Endothelial cell of umbilical vein (primary cell): ENCODE results near the gene APBB2. TPM values are rescaled to one million over a fixed set of nuclear protein-coding genes. Genes with fewer than 3 reads are reported as not detected.

ENCODE experiments used
- BruUV-seq: library from RNA; stranded (reverse); fragments of 400-500 nt; replicated peaks from 2 replicates; lab custom pipeline; 2021; lab: Mats Ljungman, UMichigan
- CTCF ChIA-PET: fragments of 300-600, 350-600 bp; sonication (Branson Sonifier 250); formaldehyde crosslinking; loops from one replicate; lab custom pipeline; 2021; ENCODE audit warnings: antibody characterized with exemption, inconsistent platforms; lab: Charles Lee
- POLR2A ChIA-PET: fragments of 300-600, 350-600 bp; sonication (Branson Sonifier 250); formaldehyde crosslinking; loops from one replicate; lab custom pipeline; 2021; ENCODE audit warnings: antibody characterized with exemption, inconsistent platforms; lab: Charles Lee
- DNase-seq: peaks from one replicate; pipeline ENCODE4 v3.0.0-alpha.2; 2011; ENCODE audit warnings: low read depth, low spot score
- FAIRE-seq: peaks from 2 replicates; lab custom pipeline; 2011; peaks lifted over from hg19 to GRCh38; lab: Jason Lieb, UNC
- H2AFZ ChIP-seq: 2 replicates; pipeline ENCODE4 v1.6.0; 2012; ENCODE audit warnings: low read depth, low read length, control low read depth, inconsistent platforms
- H3K27ac ChIP-seq: 2 replicates; pipeline ENCODE4 v1.5.1; 2011; ENCODE audit warnings: low read depth, mild to moderate bottlenecking, control low read depth, low read length, moderate library complexity; ENCODE audit not compliant: insufficient read depth
- H3K27me3 ChIP-seq, 2 experiments: 2 replicates each; pipeline versions ENCODE4 v1.6.0 to v1.6.1; 2011; ENCODE audit warnings: low read length in 2 of 2, mixed read lengths in 1 of 2; ENCODE audit not compliant: control insufficient read depth in 2 of 2, insufficient read depth in 2 of 2
- H3K36me3 ChIP-seq, 2 experiments: 2 replicates in 1 of 2; 3 replicates in 1 of 2; pipeline ENCODE4 v1.5.1; 2011; ENCODE audit warnings: low read length in 2 of 2, mild to moderate bottlenecking in 1 of 2, moderate library complexity in 1 of 2; ENCODE audit not compliant: control insufficient read depth in 2 of 2, insufficient read depth in 2 of 2; ENCODE audit errors: extremely low read depth in 1 of 2
- H3K4me1 ChIP-seq: 3 replicates; pipeline ENCODE4 v1.5.1; 2011; ENCODE audit warnings: mild to moderate bottlenecking, low read length; ENCODE audit not compliant: control insufficient read depth, insufficient read depth; ENCODE audit errors: extremely low read depth
- H3K4me2 ChIP-seq: 2 replicates; pipeline ENCODE4 v1.6.1; 2011; ENCODE audit warnings: low read length, control low read depth, mixed read lengths; ENCODE audit not compliant: insufficient read depth
- H3K4me3 ChIP-seq, 3 experiments: fragments of 200-600 bp in 1 of 3; sonication (generic), shearing (Covaris generic) in 1 of 3; replicated peaks in 1 of 3; 2 replicates each; pipeline ENCODE4 v1.5.1; 2011 to 2016; ENCODE audit warnings: control low read depth in 3 of 3, low read length in 3 of 3, mild to moderate bottlenecking in 2 of 3, inconsistent platforms in 1 of 3, low read depth in 1 of 3, moderate library complexity in 1 of 3; ENCODE audit not compliant: insufficient read depth in 1 of 3
- H3K79me2 ChIP-seq: 2 replicates; pipeline ENCODE4 v1.6.0; 2012; ENCODE audit warnings: low read length, inconsistent platforms; ENCODE audit not compliant: control insufficient read depth, insufficient read depth
- H3K9ac ChIP-seq: replicated peaks from 2 replicates; pipeline ENCODE3; 2011; ENCODE audit warnings: low read length, control low read depth; ENCODE audit not compliant: insufficient read depth; ENCODE audit errors: extremely low read depth
- H3K9me1 ChIP-seq: replicated peaks from 3 replicates; pipeline ENCODE4 v1.6.0; 2011; ENCODE audit warnings: mild to moderate bottlenecking, low read length; ENCODE audit not compliant: control insufficient read depth, insufficient read depth; ENCODE audit errors: extremely low read depth
- H3K9me3 ChIP-seq: replicated peaks from 2 replicates; pipeline ENCODE4 v1.5.1; 2012; ENCODE audit warnings: low read length, inconsistent platforms; ENCODE audit not compliant: control insufficient read depth, insufficient read depth
- H4K20me1 ChIP-seq: replicated peaks from 2 replicates; pipeline ENCODE3; 2011; ENCODE audit warnings: mild to moderate bottlenecking, low read length; ENCODE audit not compliant: control insufficient read depth, insufficient read depth; ENCODE audit errors: extremely low read depth
- CTCF ChIP-seq, 2 donors: IDR thresholded peaks; 1 replicate in 1 of 2; 2 replicates in 1 of 2; pipeline ENCODE4 v1.5.1; 2011; ENCODE audit warnings: low read length in 2 of 2, mild to moderate bottlenecking in 2 of 2, moderate library complexity in 2 of 2, control low read depth in 1 of 2, inconsistent platforms in 1 of 2, low read depth in 1 of 2; ENCODE audit not compliant: insufficient read depth in 1 of 2; ENCODE audit errors: extremely low read depth in 1 of 2
- EZH2 ChIP-seq: IDR thresholded peaks from 2 replicates; pipeline ENCODE4 v1.6.1; 2012; ENCODE audit warnings: borderline replicate concordance, low read depth, mild to moderate bottlenecking, moderate library complexity, low read length, inconsistent platforms; ENCODE audit not compliant: severe bottlenecking
- FOS ChIP-seq: IDR thresholded peaks from 2 replicates; pipeline ENCODE4 v1.6.1; 2011; ENCODE audit warnings: mild to moderate bottlenecking, low read length, moderate library complexity, borderline replicate concordance; ENCODE audit not compliant: insufficient read depth
- GATA2 ChIP-seq: IDR thresholded peaks from 2 replicates; pipeline ENCODE4 v1.7.0; 2011; ENCODE audit warnings: low read depth, mild to moderate bottlenecking, moderate library complexity, mixed read lengths, low read length; ENCODE audit not compliant: insufficient read length, insufficient read depth
- JUN ChIP-seq: IDR thresholded peaks from 2 replicates; pipeline ENCODE4 v1.6.1; 2011; ENCODE audit warnings: borderline replicate concordance, low read depth; ENCODE audit not compliant: insufficient read length, insufficient read depth
- MAX ChIP-seq: IDR thresholded peaks from 2 replicates; pipeline ENCODE4 v1.6.1; 2011; ENCODE audit not compliant: insufficient read depth, insufficient read length
- MYC ChIP-seq: IDR thresholded peaks from one replicate; pipeline ENCODE4 v1.6.1; 2011; ENCODE audit warnings: mild to moderate bottlenecking, low read depth, low read length
- POLR2A ChIP-seq: IDR thresholded peaks from 2 replicates; pipeline ENCODE4 v1.6.1; 2012; ENCODE audit warnings: low read depth, mild to moderate bottlenecking, control low read depth, low read length
- POLR2AphosphoS5 ChIP-seq: IDR thresholded peaks from 2 replicates; pipeline ENCODE4 v1.6.1; 2012; ENCODE audit warnings: low read depth, mild to moderate bottlenecking, control low read depth, low read length, moderate library complexity; ENCODE audit not compliant: insufficient read depth
- dilution Hi-C: fragments of 300-500 bp; cut with MboI; formaldehyde crosslinking; loops from one replicate; pipeline ENCODE4 v1.15.0; 2019; ENCODE audit warnings: low sequenced_read_pairs; ENCODE audit not compliant: extremely low pct_ligation_motif_present
- intact Hi-C: fragments of 100-400 bp; cut with micrococcal nuclease; formaldehyde crosslinking; loops from one replicate; pipeline ENCODE4 v1.10.0; 2022
- polyA plus RNA-seq, 4 experiments: library from polyadenylated mRNA; depleted of rRNA in 3 of 4; stranded (reverse) in 3 of 4; unstranded in 1 of 4; fragments of >200 nt; gene quantifications; 2 replicates each; pipeline versions ENCODE4 v1.2.1 to v1.2.3, GENCODE V29; 2011 to 2012; ENCODE audit warnings: missing spikeins in 1 of 4
- total RNA-seq: library from RNA; stranded (reverse); gene quantifications from 2 replicates; pipeline ENCODE4 v1.2.3, GENCODE V29; 2021

APBB2 gene
- total and polyA plus RNA-seq, 2 donors (not counting 3 experiments of a cell fraction or from before 2014, with no cell fraction given) = 79.8 to 124 TPM

- no peaks in the 10 kb centered on the region for H3K27me3 ChIP-seq
- no TSS peak for BruUV-seq
- no peaks in the 10 kb centered on the region for H4K20me1 ChIP-seq
- H3K9me1 ChIP-seq = no peaks in the 10 kb centered on the region
- dilution Hi-C loops (no loop called here), intact Hi-C loops (no loop called here)
- H3K9me3 ChIP-seq = no peaks in the 10 kb centered on the region
- H3K4me3 ChIP-seq = no peak overlapping the region
- POLR2A ChIA-PET = no interaction called here
- H3K9ac ChIP-seq = no peak overlapping the region
- H3K4me2 ChIP-seq = peak overlapping the region; percentile 24
- peaks cover 59% of the 10 kb centered on the region for H3K4me1 ChIP-seq
- no peak for FAIRE-seq
- peaks cover 0 to under 1% of the 10 kb centered on the region in 2 experiments for H3K36me3 ChIP-seq
- CTCF ChIA-PET = interaction anchor here (1.2 to 1.6 kb wide), 2 partner anchors 14 to 65 kb away, joined by 3 to 12 read pairs; no protein-coding TSS in a partner anchor
- H3K79me2 ChIP-seq = peaks cover 89% of the 10 kb centered on the region
- no peak for DNase-seq
- no peak for TF ChIP-seq GATA2
- no peak for TF ChIP-seq JUN
- peak overlapping the region; percentile 26 for H3K27ac ChIP-seq
- H2AFZ ChIP-seq = no peak overlapping the region
Measured at GRCh38 chr4:41146196-41146595, 68.1 kb downstream of the APBB2 start.

GRCh38 chr4:41145571-41146078 is 68.7 kb downstream of the APBB2 start:
- H3K9me1 ChIP-seq = no peaks in the 10 kb centered on the region
- intact Hi-C loops (no loop called here), dilution Hi-C loops (no loop called here)
- peaks cover 0 to 2% of the 10 kb centered on the region in 2 experiments for H3K36me3 ChIP-seq
- H3K4me3 ChIP-seq = no peak overlapping the region
- ChIA-PET POLR2A (no interaction called here), CTCF (interaction anchor here (1.2 to 1.4 kb wide), 2 partner anchors 12 to 15 kb away, joined by 3 read pairs; no protein-coding TSS in a partner anchor)
- H3K9me3 ChIP-seq = no peaks in the 10 kb centered on the region
- no TSS peak for BruUV-seq
- no peaks in the 10 kb centered on the region for H3K27me3 ChIP-seq
- TF ChIP-seq MAX (no peak), POLR2AphosphoS5 (no peak), EZH2 (no peak), FOS (no peak), CTCF (IDR thresholded peaks at IDR 0.05; ENCODE audit: extremely low read depth in 1 of 2, insufficient read depth in 1 of 2, low read depth in 1 of 2, low read length in 2 of 2) (no peak), MYC (no peak), GATA2 (no peak), JUN (no peak), POLR2A (no peak)
- peaks cover 89% of the 10 kb centered on the region for H3K79me2 ChIP-seq
- peaks cover 59% of the 10 kb centered on the region for H3K4me1 ChIP-seq
- peak overlapping the region; percentile 20 for H3K27ac ChIP-seq
- H3K4me2 ChIP-seq = no peak overlapping the region
- FAIRE-seq (no peak), DNase-seq (no peak)
- no peak overlapping the region for H3K9ac ChIP-seq
- H2AFZ ChIP-seq = no peak overlapping the region
- H4K20me1 ChIP-seq = no peaks in the 10 kb centered on the region
